Uterus (tissue), 2 donors: ENCODE results near the gene FAR2.

Source experiments
- CTCF ChIP-seq, 4 experiments: fragments of 200-600 bp in 2 of 4; fragments of 450-650 bp in 2 of 4; sonication (generic) in 2 of 4; IDR thresholded peaks; one replicate each; pipeline ENCODE4 v1.5.1; 2016 to 2019; ENCODE audit warnings: antibody characterized with exemption in 4 of 4, mild to moderate bottlenecking in 2 of 4, moderate library complexity in 1 of 4
- POLR2A ChIP-seq, 2 donors: fragments of 450-650 bp; IDR thresholded peaks; one replicate each; pipeline ENCODE4 v1.6.1; 2016; ENCODE audit warnings: antibody characterized with exemption in 2 of 2, mild to moderate bottlenecking in 1 of 2, moderate library complexity in 1 of 2

- no peak for TF ChIP-seq CTCF (IDR thresholded peaks at IDR 0.05)
- no peak for TF ChIP-seq POLR2A (IDR thresholded peaks at IDR 0.05)
These were observed 71.7 kb downstream of the FAR2 start for GRCh38 chr12:29220632-29221336.
